LoVo (cell line): ENCODE results near the gene TCP11X1.
"Not testable (repeated sequence)": the region's sequence is repeated elsewhere in the genome, so short reads cannot be mapped to it uniquely, and the experiment has no call there.

Source experiments
- DNase-seq: peaks from one replicate; pipeline ENCODE4 v3.0.0-alpha.2; 2016; ENCODE audit warnings: low spot score

The TCP11X1 gene

GRCh38 chrX:102214986-102215385 is at the start of gene TCP11X1:
Gene TCP11X1, plus strand, starts transcription at chrX:102215301.
- not testable (repeated sequence) for DNase-seq

DNA sequence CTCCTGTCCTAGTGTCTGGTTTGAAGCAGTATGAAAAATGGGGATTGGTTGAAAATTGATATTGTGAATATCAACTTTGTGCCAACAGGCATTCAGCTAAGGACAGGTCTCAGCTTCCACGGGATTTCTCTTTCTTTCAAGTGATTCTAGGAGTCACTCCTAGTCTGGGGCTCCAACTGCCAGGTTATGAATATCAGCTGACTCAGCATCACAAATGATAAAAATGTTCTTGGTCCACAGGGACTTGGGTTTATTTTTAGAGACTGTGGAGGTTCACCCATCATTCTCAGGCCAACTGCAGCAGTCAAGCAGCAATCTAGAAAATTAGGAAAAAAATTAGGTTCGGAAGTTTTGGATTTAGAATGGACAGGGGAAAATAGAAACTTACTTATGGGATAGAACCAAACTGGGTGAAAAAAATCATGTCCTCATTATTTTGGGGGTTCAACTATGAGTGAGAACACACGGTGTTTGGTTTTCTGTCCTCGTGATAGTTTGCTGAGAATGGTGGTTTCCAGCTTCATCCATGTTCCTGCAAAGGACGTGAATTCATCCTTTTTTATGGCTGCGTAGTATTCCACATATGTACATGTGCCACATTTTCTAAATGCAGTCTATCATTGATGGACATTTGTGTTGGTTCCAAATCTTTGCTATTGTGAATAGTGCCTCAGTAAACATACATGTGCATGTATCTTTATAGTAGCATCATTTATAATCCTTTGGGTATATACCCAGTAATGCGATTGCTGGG is 29.0 kb upstream of the TCP11X1 start:
- DNase-seq: no peak

DNA sequence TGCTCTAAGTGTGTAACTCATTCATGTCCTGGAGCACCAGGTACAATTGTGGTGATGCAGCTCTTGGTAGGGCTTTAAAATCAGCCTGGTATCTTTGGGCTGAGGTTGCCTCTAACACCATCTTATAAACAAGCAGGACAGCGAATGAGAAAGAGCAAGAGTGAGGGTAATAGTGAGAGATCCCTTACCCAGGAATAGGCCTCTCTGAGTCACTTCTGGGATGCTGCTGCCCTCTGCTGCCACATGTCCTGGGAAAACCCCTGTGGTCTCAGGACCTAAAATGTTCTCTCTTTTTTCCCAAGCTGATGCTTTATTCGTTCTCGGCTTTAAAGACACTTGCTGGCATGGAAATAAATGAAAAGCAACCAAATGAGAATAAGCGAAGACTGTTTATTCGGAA is 7.2 kb upstream of the TCP11X1 start:
- DNase-seq: not testable (repeated sequence)

- DNase-seq: not testable (repeated sequence)
These were observed 1.4 kb downstream of the TCP11X1 start for GRCh38 chrX:102216497-102216896.

DNA sequence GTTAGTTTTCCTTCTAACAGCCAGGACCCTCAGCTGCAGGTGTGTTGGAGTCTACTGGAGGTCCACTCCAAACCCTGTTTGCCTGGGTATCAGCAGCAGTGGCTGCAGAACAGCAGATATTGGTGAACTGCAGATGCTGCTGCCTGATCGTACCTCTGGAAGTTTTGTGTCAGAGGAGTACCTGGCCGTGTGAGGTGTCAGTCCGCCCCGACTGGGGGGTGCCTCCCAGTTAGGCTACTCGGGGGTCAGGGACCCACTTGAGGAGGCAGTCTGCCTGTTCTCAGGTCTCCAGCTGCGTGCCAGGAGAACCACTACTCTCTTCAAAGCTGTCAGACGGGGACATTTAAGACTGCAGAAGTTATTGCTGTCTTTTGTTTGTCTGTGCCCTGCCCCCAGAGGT is 20.6 kb downstream of the TCP11X1 start:
- DNase-seq: not testable (repeated sequence)

- DNase-seq: not testable (repeated sequence)
These were observed 25.2 kb downstream of the TCP11X1 start for GRCh38 chrX:102240265-102240664.

DNA sequence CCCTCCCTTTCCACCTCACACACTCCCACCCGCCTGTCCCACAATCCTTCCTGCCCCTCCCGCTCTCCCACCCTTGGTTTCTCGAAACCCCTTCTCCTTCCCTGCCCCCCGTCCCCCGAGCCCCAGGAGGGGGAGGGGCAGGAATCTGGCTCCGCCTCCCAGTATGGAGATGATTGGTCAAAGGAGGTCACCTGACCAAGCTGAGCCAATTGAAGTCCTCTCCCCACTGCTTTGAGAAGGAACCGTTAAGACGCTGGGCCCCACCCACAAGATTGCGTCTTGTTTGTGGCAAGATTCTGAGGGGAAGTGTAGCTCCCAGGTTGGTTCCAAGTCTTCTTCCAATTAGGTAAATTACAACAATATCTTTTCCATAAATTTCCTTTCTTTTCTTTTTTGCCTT is 31.8 kb downstream of the TCP11X1 start, which contains the start of gene NXF2:
Gene NXF2, plus strand, starts transcription at position 275 of the 400 bp plus-strand sequence. CDS start 59,912 bp downstream, outside the sequence.
- not testable (repeated sequence) for DNase-seq

- DNase-seq: not testable (repeated sequence)
These were observed 57.1 kb downstream of the TCP11X1 start for GRCh38 chrX:102272231-102272630.
